ENCODE data around the gene TOP3B.

Gene TOP3B

DNA sequence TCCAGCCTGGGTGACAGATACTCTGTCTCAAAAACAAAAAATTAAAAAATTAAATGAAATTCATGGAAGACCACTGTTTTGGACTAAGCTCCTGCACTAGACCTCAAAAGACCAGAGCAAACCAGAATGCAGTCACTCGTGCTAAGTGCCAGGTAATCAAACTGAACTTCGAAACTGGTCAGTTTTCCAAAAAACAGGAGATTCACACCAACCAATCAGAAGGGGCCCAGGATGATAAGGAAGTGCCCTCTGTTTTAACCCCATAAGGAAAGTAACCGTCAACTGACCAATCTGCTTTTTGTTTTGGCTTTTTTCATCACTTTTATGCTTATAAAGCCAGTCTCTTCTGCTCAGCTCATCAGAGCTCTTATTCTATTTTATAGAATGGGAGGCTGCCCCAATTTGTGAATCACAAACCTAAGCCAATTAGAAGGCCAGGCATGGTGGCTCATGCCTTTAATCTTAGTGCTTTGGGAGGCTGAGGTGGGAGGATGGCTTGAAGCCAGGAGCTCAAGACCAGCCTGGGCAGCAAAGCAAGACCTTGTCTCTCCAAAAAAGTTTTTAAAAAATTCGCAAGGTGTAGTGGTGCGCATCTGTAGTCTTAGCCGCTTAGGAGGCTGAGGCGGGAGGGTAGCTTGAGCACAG, 10.1 kb upstream of the TOP3B start:
- peaks cover 3% of the 10 kb centered on the region in 2 donors for H3K27me3 ChIP-seq (ENCODE audit: control insufficient read depth in 1 of 2, insufficient read depth in 2 of 2, low read length in 2 of 2)
- no peak overlapping the region for H3K9ac ChIP-seq (ENCODE audit: low read length in 2 of 2)
- no peaks in the 10 kb centered on the region for H3K9me3 ChIP-seq (ENCODE audit: control insufficient read depth in 2 of 2, low read length in 2 of 2)
- H3K4me1 ChIP-seq (ENCODE audit: control insufficient read depth, insufficient read depth, low read length) = no peaks in the 10 kb centered on the region
- no peaks in the 10 kb centered on the region for H3K36me3 ChIP-seq (ENCODE audit: control insufficient read depth in 2 of 2, insufficient read depth in 2 of 2, low read length in 2 of 2)
- no peak overlapping the region for H3K4me3 ChIP-seq (ENCODE audit: low read length in 2 of 2)
- no peak overlapping the region for H3K27ac ChIP-seq (ENCODE audit: low read length)

DNA sequence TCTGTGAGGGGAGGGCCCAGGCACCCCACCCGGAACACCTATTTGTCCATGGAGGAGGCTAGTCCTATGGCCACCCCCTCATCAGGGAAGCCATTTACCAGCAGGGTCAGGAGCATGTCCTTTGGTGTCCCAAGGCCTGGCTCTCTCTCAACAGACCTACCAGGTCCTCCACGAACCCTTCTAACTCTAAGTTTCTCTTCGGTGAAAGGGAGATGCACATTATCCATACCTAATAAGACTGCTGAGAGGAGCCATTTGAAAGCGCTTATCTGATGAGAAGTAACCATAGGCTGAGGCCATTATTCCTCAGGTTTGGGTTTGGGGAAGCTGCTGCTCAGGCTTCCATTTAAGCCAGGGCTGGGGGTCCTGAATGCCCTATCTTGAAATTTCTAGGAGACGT, 9.2 kb upstream of the TOP3B start:
- Histone ChIP-seq H3K36me3 (ENCODE audit: control insufficient read depth in 2 of 2, insufficient read depth in 2 of 2, low read length in 2 of 2) (no peaks in the 10 kb centered on the region), H3K27ac (ENCODE audit: low read length) (no peak overlapping the region), H3K9me3 (ENCODE audit: control insufficient read depth in 2 of 2, low read length in 2 of 2) (no peaks in the 10 kb centered on the region)

DNA sequence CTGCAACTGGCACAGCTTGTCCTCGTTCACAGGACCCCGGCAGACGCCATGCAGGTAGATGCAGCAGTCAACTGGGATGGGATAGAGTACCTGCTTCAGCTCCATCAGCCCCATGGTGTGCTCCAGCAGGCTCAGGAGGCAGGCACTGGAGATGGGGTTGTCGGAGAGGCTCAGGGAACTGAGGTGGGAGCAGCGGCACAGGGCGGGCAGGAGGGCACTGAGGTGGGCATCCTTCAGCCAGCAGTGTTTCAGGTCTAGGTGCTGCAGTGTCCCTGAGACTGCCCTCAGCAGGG, 8.7 kb upstream of the TOP3B start:
- Histone ChIP-seq H3K9ac (ENCODE audit: low read length in 2 of 2) (no peak overlapping the region), H3K36me3 (ENCODE audit: control insufficient read depth in 2 of 2, insufficient read depth in 2 of 2, low read length in 2 of 2) (no peaks in the 10 kb centered on the region), H3K27ac (ENCODE audit: low read length) (no peak overlapping the region), H3K4me3 (ENCODE audit: low read length in 2 of 2) (no peak overlapping the region), H3K4me1 (ENCODE audit: control insufficient read depth, insufficient read depth, low read length) (no peaks in the 10 kb centered on the region), H3K9me3 (ENCODE audit: control insufficient read depth in 2 of 2, low read length in 2 of 2) (no peaks in the 10 kb centered on the region), H3K27me3 (ENCODE audit: control insufficient read depth in 1 of 2, insufficient read depth in 2 of 2, low read length in 2 of 2) (peaks cover 3% of the 10 kb centered on the region in 2 donors)

More for the DNA sequence above, 9.2 kb upstream of the TOP3B start:
- no peak overlapping the region for H3K9ac ChIP-seq (ENCODE audit: low read length in 2 of 2)
- no peak overlapping the region for H3K4me3 ChIP-seq (ENCODE audit: low read length in 2 of 2)
- H3K4me1 ChIP-seq (ENCODE audit: control insufficient read depth, insufficient read depth, low read length) = no peaks in the 10 kb centered on the region
- H3K27me3 ChIP-seq (ENCODE audit: control insufficient read depth in 1 of 2, insufficient read depth in 2 of 2, low read length in 2 of 2) = peaks cover 3% of the 10 kb centered on the region in 2 donors

DNA sequence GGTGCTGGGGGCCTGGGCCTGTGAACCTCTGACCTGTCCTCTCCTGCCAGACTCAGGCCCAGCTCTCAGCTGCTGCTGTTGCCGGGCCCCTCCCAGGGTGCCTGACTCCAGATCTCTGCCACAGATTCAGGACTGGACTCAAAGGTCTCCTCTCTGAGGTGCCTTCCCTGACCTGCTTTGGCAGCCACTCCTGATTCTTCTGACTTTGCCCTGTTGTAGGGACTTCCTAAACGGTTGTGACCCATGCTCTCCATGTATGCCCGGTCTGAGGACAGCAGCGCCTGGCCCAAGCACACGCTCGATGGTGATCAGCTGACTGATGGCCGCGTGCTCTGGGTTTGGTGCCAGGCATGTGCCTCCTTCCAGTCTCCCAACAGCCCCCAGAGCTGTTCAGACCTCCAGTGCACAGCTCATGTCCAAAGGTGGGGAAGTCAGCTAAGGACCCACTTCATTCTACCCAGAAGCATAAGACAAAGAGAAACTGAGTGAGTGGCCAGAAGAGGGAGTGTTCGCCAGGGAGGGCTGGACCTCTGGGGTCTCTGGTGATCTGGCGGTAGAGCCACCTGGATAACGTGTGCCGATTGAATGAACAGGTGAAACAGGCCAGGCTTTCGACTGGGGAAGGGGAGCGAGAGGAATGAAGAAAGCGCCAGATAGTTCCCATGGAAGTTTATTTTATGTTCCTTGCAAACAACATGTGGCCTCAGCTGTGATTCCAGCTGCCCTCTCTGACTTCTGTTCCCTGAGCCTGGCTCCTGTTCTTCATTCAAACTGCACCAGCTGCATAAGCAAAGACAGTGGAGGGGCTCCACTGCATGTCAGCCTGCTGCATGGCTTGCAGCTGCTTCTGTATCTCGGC, 8.1 kb upstream of the TOP3B start:
- Histone ChIP-seq H3K36me3 (ENCODE audit: control insufficient read depth in 2 of 2, insufficient read depth in 2 of 2, low read length in 2 of 2) (no peaks in the 10 kb centered on the region), H3K9me3 (ENCODE audit: control insufficient read depth in 2 of 2, low read length in 2 of 2) (no peaks in the 10 kb centered on the region), H3K9ac (ENCODE audit: low read length in 2 of 2) (no peak overlapping the region), H3K27me3 (ENCODE audit: control insufficient read depth in 1 of 2, insufficient read depth in 2 of 2, low read length in 2 of 2) (peaks cover 3% of the 10 kb centered on the region in 2 donors), H3K4me3 (ENCODE audit: low read length in 2 of 2) (no peak overlapping the region), H3K27ac (ENCODE audit: low read length) (no peak overlapping the region), H3K4me1 (ENCODE audit: control insufficient read depth, insufficient read depth, low read length) (no peaks in the 10 kb centered on the region)

DNA sequence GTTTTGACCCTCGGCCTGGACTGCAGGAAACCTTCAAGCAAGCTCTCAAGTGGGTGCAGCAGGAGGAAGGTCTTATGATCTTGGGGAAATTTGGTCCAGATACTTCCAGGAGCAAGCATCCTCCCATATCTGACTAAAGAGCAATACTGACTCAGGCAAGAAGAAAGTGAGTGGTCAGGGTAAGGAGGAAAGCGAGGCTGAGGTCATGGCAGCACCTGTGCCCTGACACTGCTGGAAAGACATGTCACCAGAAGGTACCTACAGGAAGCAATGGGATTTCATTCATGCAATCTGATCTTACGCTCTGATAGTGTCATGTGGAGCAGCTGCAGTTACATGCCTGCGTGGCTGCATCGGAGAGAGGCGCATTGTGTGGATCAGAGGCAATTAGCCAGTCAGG, 6.5 kb upstream of the TOP3B start:
- H3K27ac ChIP-seq (ENCODE audit: low read length) = no peak overlapping the region
- H3K4me1 ChIP-seq (ENCODE audit: control insufficient read depth, insufficient read depth, low read length) = no peaks in the 10 kb centered on the region
- H3K4me3 ChIP-seq (ENCODE audit: low read length in 2 of 2) = no peak overlapping the region
- no peaks in the 10 kb centered on the region for H3K9me3 ChIP-seq (ENCODE audit: control insufficient read depth in 2 of 2, low read length in 2 of 2)
- H3K27me3 ChIP-seq (ENCODE audit: control insufficient read depth in 1 of 2, insufficient read depth in 2 of 2, low read length in 2 of 2) = peaks cover 3% of the 10 kb centered on the region in 2 donors
- no peaks in the 10 kb centered on the region for H3K36me3 ChIP-seq (ENCODE audit: control insufficient read depth in 2 of 2, insufficient read depth in 2 of 2, low read length in 2 of 2)
- no peak overlapping the region for H3K9ac ChIP-seq (ENCODE audit: low read length in 2 of 2)

DNA sequence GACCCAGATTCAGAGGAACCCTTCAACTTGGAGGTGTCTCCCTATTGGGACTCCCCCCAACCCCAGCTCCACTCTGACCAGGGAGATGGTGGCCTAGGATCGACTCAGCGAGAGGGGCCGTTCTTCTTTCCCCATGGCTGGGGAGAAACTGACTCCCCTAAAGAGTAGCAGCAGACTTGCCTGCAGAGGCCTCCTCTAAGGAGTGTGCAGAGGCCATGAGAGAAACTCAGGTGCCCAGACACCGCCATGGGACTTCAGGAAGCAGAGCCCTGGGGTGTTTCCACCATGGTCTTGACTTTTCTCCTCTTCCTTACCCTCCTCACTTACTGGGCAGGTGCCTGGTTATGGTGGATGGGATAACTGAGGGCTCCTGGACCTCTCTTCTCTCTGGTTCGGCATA, 2.6 kb upstream of the TOP3B start:
- Histone ChIP-seq H3K9ac (ENCODE audit: low read length in 2 of 2) (no peak overlapping the region), H3K27ac (ENCODE audit: low read length) (no peak overlapping the region), H3K36me3 (ENCODE audit: control insufficient read depth in 2 of 2, insufficient read depth in 2 of 2, low read length in 2 of 2) (no peaks in the 10 kb centered on the region), H3K4me1 (ENCODE audit: control insufficient read depth, insufficient read depth, low read length) (peaks cover 15% of the 10 kb centered on the region), H3K27me3 (ENCODE audit: control insufficient read depth in 1 of 2, insufficient read depth in 2 of 2, low read length in 2 of 2) (peaks cover 0 to 3% of the 10 kb centered on the region in 2 donors), H3K9me3 (ENCODE audit: control insufficient read depth in 2 of 2, low read length in 2 of 2) (no peaks in the 10 kb centered on the region), H3K4me3 (ENCODE audit: low read length in 2 of 2) (no peak overlapping the region)

DNA sequence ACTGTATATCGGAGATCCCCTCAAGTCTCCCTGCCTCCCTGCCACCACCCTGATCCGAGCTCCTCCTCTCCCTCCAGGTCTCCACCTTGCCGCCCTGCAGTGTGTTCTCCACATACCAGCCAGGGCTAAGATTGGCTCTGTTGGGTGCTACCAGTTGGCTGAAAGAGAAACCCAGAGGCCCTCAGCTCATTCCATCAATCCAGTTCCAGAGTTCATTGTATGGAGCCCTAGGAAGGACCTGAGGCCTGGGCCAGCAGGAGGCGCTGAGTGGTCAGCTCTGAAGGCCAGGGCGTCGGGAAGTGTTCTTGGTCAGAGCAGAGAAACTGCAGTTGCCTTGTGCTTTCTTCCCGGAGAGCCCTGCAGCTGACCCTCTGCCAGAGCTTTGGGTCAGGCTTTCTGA, 2.2 kb upstream of the TOP3B start:
- Histone ChIP-seq H3K9ac (ENCODE audit: low read length in 2 of 2) (no peak overlapping the region), H3K27me3 (ENCODE audit: control insufficient read depth in 1 of 2, insufficient read depth in 2 of 2, low read length in 2 of 2) (peaks cover 0 to 2% of the 10 kb centered on the region in 2 donors), H3K36me3 (ENCODE audit: control insufficient read depth in 2 of 2, insufficient read depth in 2 of 2, low read length in 2 of 2) (no peaks in the 10 kb centered on the region), H3K4me1 (ENCODE audit: control insufficient read depth, insufficient read depth, low read length) (peaks cover 15% of the 10 kb centered on the region), H3K27ac (ENCODE audit: low read length) (no peak overlapping the region), H3K4me3 (ENCODE audit: low read length in 2 of 2) (no peak overlapping the region), H3K9me3 (ENCODE audit: control insufficient read depth in 2 of 2, low read length in 2 of 2) (no peaks in the 10 kb centered on the region)

DNA sequence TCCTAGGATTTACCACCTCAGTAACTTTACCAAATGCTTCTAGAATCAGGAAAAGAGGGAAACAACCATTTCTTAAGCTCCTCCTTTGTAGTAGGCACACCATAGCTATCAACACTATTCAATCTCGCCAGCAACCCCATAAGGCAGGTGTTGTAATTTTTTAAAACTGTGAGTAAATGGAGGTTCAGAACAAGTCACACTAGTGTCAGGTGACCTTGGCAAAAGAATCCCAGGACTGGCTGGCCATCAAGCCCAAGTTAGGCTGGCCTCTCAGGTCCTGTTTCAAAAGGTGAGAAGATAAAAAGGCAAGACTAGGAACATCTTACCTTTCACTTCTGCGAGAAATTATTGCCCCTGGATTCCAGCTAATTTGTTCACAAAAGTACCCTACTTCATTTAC, 713 bp downstream of the TOP3B start:
- H3K27ac ChIP-seq (ENCODE audit: low read length) = peak overlapping the region; percentile 62
- no peaks in the 10 kb centered on the region for H3K9me3 ChIP-seq (ENCODE audit: control insufficient read depth in 2 of 2, low read length in 2 of 2)
- H3K4me1 ChIP-seq (ENCODE audit: control insufficient read depth, insufficient read depth, low read length) = peaks cover 15% of the 10 kb centered on the region
- peak overlapping the region; percentile 89 to 96 for H3K4me3 ChIP-seq (ENCODE audit: low read length in 2 of 2)
- no peaks in the 10 kb centered on the region for H3K27me3 ChIP-seq (ENCODE audit: control insufficient read depth in 1 of 2, insufficient read depth in 2 of 2, low read length in 2 of 2)
- peak overlapping the region; percentile 92 to 95 for H3K9ac ChIP-seq (ENCODE audit: low read length in 2 of 2)
- peaks cover 0 to 4% of the 10 kb centered on the region in 2 donors for H3K36me3 ChIP-seq (ENCODE audit: control insufficient read depth in 2 of 2, insufficient read depth in 2 of 2, low read length in 2 of 2)

DNA sequence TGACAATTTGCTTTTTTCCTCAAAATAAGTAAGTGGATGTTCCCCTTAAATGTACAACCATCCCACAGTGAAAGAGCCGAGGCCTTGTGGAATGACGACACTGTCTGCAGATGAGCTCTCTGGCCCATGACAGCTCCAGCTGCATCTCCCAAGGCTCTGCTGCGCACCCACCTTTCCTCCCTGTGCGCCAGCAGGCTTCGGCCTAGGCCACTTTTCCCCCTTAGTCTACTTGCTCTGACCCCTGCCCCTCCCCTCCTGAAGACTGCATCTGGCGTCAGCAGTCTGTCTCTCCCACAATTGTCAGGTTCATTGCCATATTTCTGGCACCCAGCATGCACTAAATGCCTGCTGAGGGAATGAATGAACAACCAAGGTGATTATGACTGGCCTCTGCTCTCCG, 2.0 kb downstream of the TOP3B start:
- no peaks in the 10 kb centered on the region for H3K27me3 ChIP-seq (ENCODE audit: control insufficient read depth in 1 of 2, insufficient read depth in 2 of 2, low read length in 2 of 2)
- no peaks in the 10 kb centered on the region for H3K9me3 ChIP-seq (ENCODE audit: control insufficient read depth in 2 of 2, low read length in 2 of 2)
- H3K36me3 ChIP-seq (ENCODE audit: control insufficient read depth in 2 of 2, insufficient read depth in 2 of 2, low read length in 2 of 2) = peaks cover 0 to 4% of the 10 kb centered on the region in 2 donors
- H3K9ac ChIP-seq (ENCODE audit: low read length in 2 of 2) = no peak overlapping the region
- no peak overlapping the region for H3K27ac ChIP-seq (ENCODE audit: low read length)
- peaks cover 15% of the 10 kb centered on the region for H3K4me1 ChIP-seq (ENCODE audit: control insufficient read depth, insufficient read depth, low read length)
- H3K4me3 ChIP-seq (ENCODE audit: low read length in 2 of 2) = no peak overlapping the region

DNA sequence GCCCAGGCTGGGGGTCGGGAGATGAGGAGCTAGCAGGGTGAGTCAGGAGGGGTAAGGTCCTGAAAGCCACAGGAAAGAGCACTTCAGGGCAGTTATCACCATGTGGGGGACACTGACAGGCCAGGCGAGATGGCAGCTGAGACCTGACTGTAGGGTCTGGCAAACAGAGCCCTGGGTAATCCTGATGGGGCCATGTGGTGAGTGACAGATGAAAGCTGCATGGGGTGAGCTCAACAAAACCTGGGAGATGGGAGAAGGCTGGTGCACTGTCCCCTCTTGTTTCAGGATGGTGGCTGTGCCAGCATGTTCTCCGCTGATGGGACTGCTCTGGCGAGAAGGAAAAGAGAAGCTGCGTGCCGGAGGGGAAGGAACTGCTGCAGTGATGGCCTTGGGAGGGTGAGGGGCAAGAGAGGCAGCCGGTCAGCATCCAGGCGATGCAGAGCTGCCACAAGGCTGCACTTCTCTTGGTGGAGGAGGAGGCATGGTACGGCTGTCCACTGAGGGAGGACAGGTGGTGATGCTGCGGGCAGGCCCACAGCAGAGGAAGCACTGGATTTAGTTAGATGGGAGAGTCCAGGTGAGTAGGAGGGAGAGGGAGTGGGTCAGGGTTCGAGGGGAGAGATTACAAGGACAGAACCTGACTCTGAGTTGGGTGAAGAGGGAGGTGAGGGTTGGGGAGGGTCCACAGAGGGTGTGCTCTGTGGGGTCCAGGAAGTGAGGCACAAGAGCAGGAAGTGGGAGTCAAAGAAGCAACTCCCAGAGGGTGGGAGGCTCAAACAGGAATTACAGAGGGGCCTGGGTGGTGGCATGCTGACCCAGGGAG, 3.8 kb downstream of the TOP3B start:
- H3K27ac ChIP-seq (ENCODE audit: low read length) = no peak overlapping the region
- no peak overlapping the region for H3K9ac ChIP-seq (ENCODE audit: low read length in 2 of 2)
- H3K9me3 ChIP-seq (ENCODE audit: control insufficient read depth in 2 of 2, low read length in 2 of 2) = no peaks in the 10 kb centered on the region
- H3K36me3 ChIP-seq (ENCODE audit: control insufficient read depth in 2 of 2, insufficient read depth in 2 of 2, low read length in 2 of 2) = peaks cover 14 to 21% of the 10 kb centered on the region in 2 donors
- H3K4me3 ChIP-seq (ENCODE audit: low read length in 2 of 2) = no peak overlapping the region
- H3K4me1 ChIP-seq (ENCODE audit: control insufficient read depth, insufficient read depth, low read length) = peaks cover 15% of the 10 kb centered on the region
- H3K27me3 ChIP-seq (ENCODE audit: control insufficient read depth in 1 of 2, insufficient read depth in 2 of 2, low read length in 2 of 2) = no peaks in the 10 kb centered on the region

All from stomach smooth muscle (tissue), 2 donors.